ENCODE data around the gene SLC44A4.

The SLC44A4 gene

GRCh38 chr6:31888276-31889258 is 9.8 kb upstream of the SLC44A4 start:
- H3K27ac ChIP-seq (ENCODE audit: extremely low read depth, low read depth, low read length), result no peak overlapping the region
- TF ChIP-seq CTCF (tag by site-specific recombination; IDR thresholded peaks at IDR 0.05), result peak; percentile 63; the same call in 1 of the 2 replicates
- TF ChIP-seq, protein P1, sequence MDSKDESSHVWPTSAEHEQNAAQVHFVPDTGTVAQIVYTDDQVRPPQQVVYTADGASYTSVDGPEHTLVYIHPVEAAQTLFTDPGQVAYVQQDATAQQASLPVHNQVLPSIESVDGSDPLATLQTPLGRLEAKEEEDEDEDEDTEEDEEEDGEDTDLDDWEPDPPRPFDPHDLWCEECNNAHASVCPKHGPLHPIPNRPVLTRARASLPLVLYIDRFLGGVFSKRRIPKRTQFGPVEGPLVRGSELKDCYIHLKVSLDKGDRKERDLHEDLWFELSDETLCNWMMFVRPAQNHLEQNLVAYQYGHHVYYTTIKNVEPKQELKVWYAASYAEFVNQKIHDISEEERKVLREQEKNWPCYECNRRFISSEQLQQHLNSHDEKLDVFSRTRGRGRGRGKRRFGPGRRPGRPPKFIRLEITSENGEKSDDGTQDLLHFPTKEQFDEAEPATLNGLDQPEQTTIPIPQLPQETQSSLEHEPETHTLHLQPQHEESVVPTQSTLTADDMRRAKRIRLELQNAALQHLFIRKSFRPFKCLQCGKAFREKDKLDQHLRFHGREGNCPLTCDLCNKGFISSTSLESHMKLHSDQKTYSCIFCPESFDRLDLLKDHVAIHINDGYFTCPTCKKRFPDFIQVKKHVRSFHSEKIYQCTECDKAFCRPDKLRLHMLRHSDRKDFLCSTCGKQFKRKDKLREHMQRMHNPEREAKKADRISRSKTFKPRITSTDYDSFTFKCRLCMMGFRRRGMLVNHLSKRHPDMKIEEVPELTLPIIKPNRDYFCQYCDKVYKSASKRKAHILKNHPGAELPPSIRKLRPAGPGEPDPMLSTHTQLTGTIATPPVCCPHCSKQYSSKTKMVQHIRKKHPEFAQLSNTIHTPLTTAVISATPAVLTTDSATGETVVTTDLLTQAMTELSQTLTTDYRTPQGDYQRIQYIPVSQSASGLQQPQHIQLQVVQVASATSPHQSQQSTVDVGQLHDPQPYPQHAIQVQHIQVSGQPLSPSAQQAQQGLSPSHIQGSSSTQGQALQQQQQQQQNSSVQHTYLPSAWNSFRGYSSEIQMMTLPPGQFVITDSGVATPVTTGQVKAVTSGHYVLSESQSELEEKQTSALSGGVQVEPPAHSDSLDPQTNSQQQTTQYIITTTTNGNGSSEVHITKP (tag by site-specific recombination; IDR thresholded peaks at IDR 0.05), result peak; percentile 47; the same call in 1 of the 2 replicates
- 0 out of 2 replicates have a peak, but pooled peaks have one; percentile 12 for TF ChIP-seq GLIS2 (tag by site-specific recombination; IDR thresholded peaks at IDR 0.05)
- no peak for TF ChIP-seq ZNF223 (tag by site-specific recombination; IDR thresholded peaks at IDR 0.05)
- no peak for TF ChIP-seq ZNF629 (tag by site-specific recombination; IDR thresholded peaks at IDR 0.05)
- CTCF ChIA-PET, result interaction anchor here (0.5 to 4.6 kb wide), 21 partner anchors 10 to 312 kb away, joined by 3 to 53 read pairs (median 3); partner anchors contain the start of genes EHMT2, LY6G5C and NEU1
- H3K4me1 ChIP-seq (ENCODE audit: control insufficient read depth, insufficient read depth, low read length), result no peaks in the 10 kb centered on the region
- H3K36me3 ChIP-seq (ENCODE audit: control insufficient read depth in 2 of 2, insufficient read depth in 1 of 2, low read length in 2 of 2), result peaks cover 50 to 89% of the 10 kb centered on the region in 2 experiments
- POLR2A ChIA-PET, result interaction anchor here (0.7 to 2.6 kb wide), 7 partner anchors 10 to 235 kb away, joined by 3 to 13 read pairs (median 4); partner anchors contain the start of genes HSPA1B, LSM2 and NEU1
- no peaks in the 10 kb centered on the region for H3K9me3 ChIP-seq (ENCODE audit: control insufficient read depth, insufficient read depth, low read depth, low read length)
- H3K4me3 ChIP-seq (ENCODE audit: low read depth, low read length), result no peak overlapping the region

- Histone ChIP-seq H3K9me3 (ENCODE audit: control insufficient read depth, insufficient read depth, low read depth, low read length) (no peaks in the 10 kb centered on the region), H3K4me1 (ENCODE audit: control insufficient read depth, insufficient read depth, low read length) (no peaks in the 10 kb centered on the region), H3K4me3 (ENCODE audit: low read depth, low read length) (no peak overlapping the region), H3K36me3 (ENCODE audit: control insufficient read depth in 2 of 2, insufficient read depth in 1 of 2, low read length in 2 of 2) (peaks cover 49 to 89% of the 10 kb centered on the region in 2 experiments), H3K27ac (ENCODE audit: extremely low read depth, low read depth, low read length) (no peak overlapping the region)
- TF ChIP-seq GLIS1 (tag by site-specific recombination; IDR thresholded peaks at IDR 0.05) (no peak), ZNF830 (tag by site-specific recombination; IDR thresholded peaks at IDR 0.05; ENCODE audit: low read depth) (no peak), ZNF169 (tag by site-specific recombination; IDR thresholded peaks at IDR 0.05) (no peak), ZNF626 (tag by site-specific recombination; IDR thresholded peaks at IDR 0.05) (no peak), ZNF362 (tag by site-specific recombination; IDR thresholded peaks at IDR 0.05) (no peak)
- TF ChIP-seq, protein P1 (tag by site-specific recombination; IDR thresholded peaks at IDR 0.05), result no peak
- ChIA-PET CTCF (interaction anchor here (0.6 to 4.6 kb wide), 11 partner anchors 9 to 853 kb away, joined by 3 to 53 read pairs (median 4); partner anchors contain the start of genes LY6G5C and NEU1), POLR2A (interaction anchor here (0.5 to 2.6 kb wide), 6 partner anchors 11 to 73 kb away, joined by 3 to 13 read pairs (median 4); partner anchors contain the start of genes HSPA1B and NEU1)
These were observed 8.6 kb upstream of the SLC44A4 start for GRCh38 chr6:31887173-31888007.
